PC-3 (cell line): ENCODE data around the gene BMPER. TPM values are rescaled to one million over a fixed set of nuclear protein-coding genes. Genes with fewer than 3 reads are reported as not detected.

Experiments
- ATAC-seq: fragments of 200-7000 bp; cut with Tn5 transposase; 2 replicates; pipeline ENCODE4 v1.9.1; 2020; ENCODE audit warnings: mild to moderate bottlenecking, moderate library complexity
- BruUV-seq: library from RNA; stranded (reverse); fragments of 400-500 nt; replicated peaks from 2 replicates; lab custom pipeline; 2021; lab: Mats Ljungman, UMichigan
- CTCF ChIA-PET: fragments of 300-600 bp; sonication (Branson Sonifier 250); formaldehyde crosslinking; loops from one replicate; lab custom pipeline; 2022; ENCODE audit warnings: antibody characterized with exemption; lab: Charles Lee
- POLR2A ChIA-PET: fragments of 300-600 bp; sonication (Branson Sonifier 250); formaldehyde crosslinking; loops from one replicate; lab custom pipeline; 2022; ENCODE audit warnings: antibody characterized with exemption; ENCODE audit not compliant: unreplicated experiment; lab: Charles Lee
- DNase-seq: peaks from one replicate; pipeline ENCODE4 v3.0.0-alpha.2; 2015
- H2AFZ ChIP-seq: fragments of 300-600 bp; sonication (generic); 2 replicates; pipeline ENCODE4 v1.6.0; 2016; ENCODE audit warnings: antibody characterized with exemption, low read length
- H3F3A ChIP-seq: fragments of 300-600 bp; sonication (generic); one replicate; pipeline ENCODE4 v1.6.0; 2017; ENCODE audit warnings: antibody characterized with exemption, low read length, control low read depth, mild to moderate bottlenecking; ENCODE audit not compliant: unreplicated experiment
- H3K27ac ChIP-seq: fragments of 300-600 bp; sonication (generic); 2 replicates; pipeline ENCODE4 v1.5.1; 2016; ENCODE audit warnings: mild to moderate bottlenecking, low read length
- H3K27me3 ChIP-seq: fragments of 300-600 bp; sonication (generic); 2 replicates; pipeline ENCODE4 v1.6.1; 2016; ENCODE audit warnings: low read length, mixed read lengths
- H3K36me3 ChIP-seq: fragments of 300-600 bp; sonication (generic); 2 replicates; pipeline ENCODE4 v1.6.1; 2016; ENCODE audit warnings: low read depth, mixed run types, low read length, mixed read lengths
- H3K4me1 ChIP-seq: fragments of 300-600 bp; sonication (generic); 2 replicates; pipeline ENCODE4 v1.5.1; 2016; ENCODE audit warnings: low read length; ENCODE audit not compliant: insufficient read depth
- H3K4me2 ChIP-seq: fragments of 300-600 bp; sonication (generic); 2 replicates; pipeline ENCODE4 v1.6.0; 2016; ENCODE audit warnings: low read length
- H3K4me3 ChIP-seq: fragments of 300-600 bp; sonication (generic); 2 replicates; pipeline ENCODE4 v1.5.1; 2016; ENCODE audit warnings: mild to moderate bottlenecking, low read length, mixed read lengths
- H3K79me2 ChIP-seq: fragments of 300-600 bp; sonication (generic); 2 replicates; pipeline ENCODE4 v1.6.1; 2017; ENCODE audit warnings: low read length, mixed read lengths
- H3K9ac ChIP-seq: fragments of 300-600 bp; sonication (generic); 2 replicates; pipeline ENCODE4 v1.6.0; 2016; ENCODE audit warnings: mild to moderate bottlenecking, low read length
- H3K9me2 ChIP-seq: fragments of 300-600 bp; sonication (generic); replicated peaks from 2 replicates; pipeline ENCODE4 v1.6.1; 2016; ENCODE audit warnings: mixed run types, low read length, mixed read lengths
- H3K9me3 ChIP-seq: fragments of 300-600 bp; sonication (generic); 2 replicates; pipeline ENCODE4 v1.6.1; 2016; ENCODE audit warnings: low read length, mixed read lengths
- H4K20me1 ChIP-seq: fragments of 300-600 bp; sonication (generic); 2 replicates; pipeline ENCODE4 v1.6.1; 2016; ENCODE audit warnings: low read length, mixed read lengths
- CTCF ChIP-seq: fragments of 300-600 bp; sonication (generic); conservative IDR thresholded peaks from 2 replicates; pipeline ENCODE4 v1.5.1; 2017; ENCODE audit warnings: antibody characterized with exemption, low read depth, mild to moderate bottlenecking, low read length
- EZH2 ChIP-seq: fragments of 300-600 bp; sonication (generic); IDR thresholded peaks from one replicate; pipeline ENCODE4 v1.6.1; 2017; ENCODE audit warnings: antibody characterized with exemption, mild to moderate bottlenecking, low read length; ENCODE audit not compliant: unreplicated experiment
- EZH2phosphoT487 ChIP-seq: fragments of 300-600 bp; sonication (generic); IDR thresholded peaks from 2 replicates; pipeline ENCODE4 v1.6.1; 2018; ENCODE audit warnings: mild to moderate bottlenecking, antibody characterized with exemption, low read length, borderline replicate concordance
- intact Hi-C: fragments of 100-400 bp; cut with micrococcal nuclease; formaldehyde crosslinking; loops from 2 replicates; pipeline ENCODE4 v1.9.0; 2023
- total RNA-seq: library from RNA; depleted of rRNA; stranded (reverse); fragments of >200 nt; gene quantifications from 2 replicates; pipeline ENCODE4 v1.2.3, GENCODE V29; 2014

BMPER gene
- total RNA-seq, 1 experiment from 2014 or later: 0.11 TPM

- intact Hi-C loops: no loop called here
- DNase-seq: no peak
- H3K9ac ChIP-seq: no peak overlapping the region
- ChIA-PET POLR2A (no interaction called here), CTCF (no interaction called here)
- no peaks in the 10 kb centered on the region for H3K9me2 ChIP-seq
- BruUV-seq: no TSS peak
- no peaks in the 10 kb centered on the region for H3K4me1 ChIP-seq
- H4K20me1 ChIP-seq: no peaks in the 10 kb centered on the region
- no peak overlapping the region for H3K4me3 ChIP-seq
- no peaks in the 10 kb centered on the region for H3F3A ChIP-seq
- no peak overlapping the region for H2AFZ ChIP-seq
- H3K9me3 ChIP-seq: no peaks in the 10 kb centered on the region
- no peak overlapping the region for H3K4me2 ChIP-seq
- H3K36me3 ChIP-seq: no peaks in the 10 kb centered on the region
- H3K79me2 ChIP-seq: no peaks in the 10 kb centered on the region
- no peak overlapping the region for H3K27ac ChIP-seq
- H3K27me3 ChIP-seq: peaks cover 29% of the 10 kb centered on the region
- ATAC-seq: no peak
- TF ChIP-seq EZH2phosphoT487 (no peak), CTCF (no peak), EZH2 (no peak)
Measured at GRCh38 chr7:34138483-34138882, 233.1 kb downstream of the BMPER start.

GRCh38 chr7:34139086-34139485 is 233.7 kb downstream of the BMPER start:
- DNase-seq: no peak
- POLR2A ChIA-PET: no interaction called here

More at GRCh38 chr7:34139086-34139485, 233.7 kb downstream of the BMPER start:
- Histone ChIP-seq H3K9ac (no peak overlapping the region), H3K27me3 (peaks cover 29% of the 10 kb centered on the region), H2AFZ (no peak overlapping the region), H3K9me2 (no peaks in the 10 kb centered on the region), H3K4me1 (no peaks in the 10 kb centered on the region), H3K4me2 (no peak overlapping the region), H3K9me3 (no peaks in the 10 kb centered on the region), H3K4me3 (no peak overlapping the region), H4K20me1 (no peaks in the 10 kb centered on the region), H3K79me2 (no peaks in the 10 kb centered on the region), H3K27ac (no peak overlapping the region), H3K36me3 (no peaks in the 10 kb centered on the region), H3F3A (no peaks in the 10 kb centered on the region)
- TF ChIP-seq EZH2phosphoT487: no peak
- no peak for TF ChIP-seq EZH2
- TF ChIP-seq CTCF: no peak
- CTCF ChIA-PET: no interaction called here
- intact Hi-C loops: no loop called here
- BruUV-seq: no TSS peak
- no peak for ATAC-seq
